ENCODE data around the gene DGUOK. TPM values are rescaled to one million over a fixed set of nuclear protein-coding genes. Genes with fewer than 3 reads are reported as not detected.

DGUOK gene
- total RNA-seq, 2 experiments from 2014 or later: 64.1 to 72.3 TPM

GRCh38 chr2:74002505-74003421 is 76.1 kb downstream of the DGUOK start:
- Mint-ChIP-seq H3K36me3 (ENCODE audit: low read depth) (peaks cover 2% of the 10 kb centered on the region), H3K4me3 (peak overlapping the region; percentile 76), H3K4me1 (peaks cover 53% of the 10 kb centered on the region), H3K9me3 (no peaks in the 10 kb centered on the region), H3K27me3 (no peaks in the 10 kb centered on the region), H3K27ac (peak overlapping the region; percentile 46)
- POLR2A ChIA-PET: interaction anchor here (0.5 kb wide), 2 partner anchors 25 to 40 kb away, joined by 4 to 5 read pairs; no protein-coding TSS in a partner anchor
- DNase-seq: peak; percentile 76
- CTCF ChIA-PET: interaction anchor here (0.6 to 1.0 kb wide), 7 partner anchors 44 to 175 kb away, joined by 3 to 4 read pairs (median 3); no protein-coding TSS in a partner anchor

- H3K4me3 Mint-ChIP-seq: no peak overlapping the region
These were observed 77.0 kb downstream of the DGUOK start for GRCh38 chr2:74003494-74004211.

GRCh38 chr2:74004212-74005182 is 77.8 kb downstream of the DGUOK start:
- H3K36me3 Mint-ChIP-seq (ENCODE audit: low read depth): peaks cover 2% of the 10 kb centered on the region
- no peaks in the 10 kb centered on the region for H3K27me3 Mint-ChIP-seq
- ChIA-PET POLR2A (no interaction called here), CTCF (interaction anchor here (0.6 to 1.0 kb wide), 3 partner anchors 16 to 181 kb away, joined by 3 read pairs; no protein-coding TSS in a partner anchor)
- DNase-seq: no peak
- no peak overlapping the region for H3K27ac Mint-ChIP-seq
- no peak overlapping the region for H3K4me3 Mint-ChIP-seq
- no peaks in the 10 kb centered on the region for H3K9me3 Mint-ChIP-seq
- peaks cover 36% of the 10 kb centered on the region for H3K4me1 Mint-ChIP-seq

More at GRCh38 chr2:74003494-74004211, 77.0 kb downstream of the DGUOK start:
- Mint-ChIP-seq H3K27ac (no peak overlapping the region), H3K27me3 (no peaks in the 10 kb centered on the region), H3K36me3 (ENCODE audit: low read depth) (peaks cover 2% of the 10 kb centered on the region), H3K9me3 (no peaks in the 10 kb centered on the region), H3K4me1 (peaks cover 44% of the 10 kb centered on the region)
- ChIA-PET CTCF (interaction anchor here (0.6 to 1.0 kb wide), 3 partner anchors 55 to 180 kb away, joined by 3 to 7 read pairs (median 3); no protein-coding TSS in a partner anchor), POLR2A (no interaction called here)
- no peak for DNase-seq

- peaks cover 26% of the 10 kb centered on the region for H3K4me1 Mint-ChIP-seq
- DNase-seq: no peak
- no peaks in the 10 kb centered on the region for H3K27me3 Mint-ChIP-seq
- no peak overlapping the region for H3K4me3 Mint-ChIP-seq
- H3K9me3 Mint-ChIP-seq: no peaks in the 10 kb centered on the region
- H3K36me3 Mint-ChIP-seq (ENCODE audit: low read depth): peaks cover 3% of the 10 kb centered on the region
- ChIA-PET CTCF (interaction anchor here (0.6 to 1.0 kb wide), 2 partner anchors 18 to 1042 kb away, joined by 3 read pairs; no protein-coding TSS in a partner anchor), POLR2A (no interaction called here)
- H3K27ac Mint-ChIP-seq: no peak overlapping the region
These were observed 79.1 kb downstream of the DGUOK start for GRCh38 chr2:74005786-74006185.

- H3K9me3 Mint-ChIP-seq: no peaks in the 10 kb centered on the region
- peaks cover 3% of the 10 kb centered on the region for H3K36me3 Mint-ChIP-seq (ENCODE audit: low read depth)
These were observed 79.8 kb downstream of the DGUOK start for GRCh38 chr2:74006459-74006858.

GRCh38 chr2:74007121-74007520 is 80.4 kb downstream of the DGUOK start:
- no peaks in the 10 kb centered on the region for H3K27me3 Mint-ChIP-seq
- peaks cover 3% of the 10 kb centered on the region for H3K36me3 Mint-ChIP-seq (ENCODE audit: low read depth)
- POLR2A ChIA-PET: interaction anchor here (0.6 kb wide), 1 partner anchor 19 kb away, joined by 3 read pairs; no protein-coding TSS in a partner anchor
- no peak overlapping the region for H3K27ac Mint-ChIP-seq
- DNase-seq: no peak
- no peaks in the 10 kb centered on the region for H3K9me3 Mint-ChIP-seq
- H3K4me3 Mint-ChIP-seq: no peak overlapping the region
- CTCF ChIA-PET: interaction anchor here (1.0 to 1.5 kb wide), 3 partner anchors 8 to 21 kb away, joined by 3 to 8 read pairs (median 3); no protein-coding TSS in a partner anchor
- H3K4me1 Mint-ChIP-seq: peaks cover 14% of the 10 kb centered on the region

More at GRCh38 chr2:74006459-74006858, 79.8 kb downstream of the DGUOK start:
- no peak for DNase-seq
- Mint-ChIP-seq H3K4me3 (no peak overlapping the region), H3K27ac (no peak overlapping the region), H3K27me3 (no peaks in the 10 kb centered on the region), H3K4me1 (peaks cover 20% of the 10 kb centered on the region)
- CTCF ChIA-PET: no interaction called here
- POLR2A ChIA-PET: no interaction called here

GRCh38 chr2:74007711-74008110 is 81.0 kb downstream of the DGUOK start:
- Mint-ChIP-seq H3K9me3 (no peaks in the 10 kb centered on the region), H3K27ac (peak overlapping the region; percentile 13), H3K4me1 (peaks cover 13% of the 10 kb centered on the region), H3K27me3 (no peaks in the 10 kb centered on the region), H3K4me3 (no peak overlapping the region), H3K36me3 (ENCODE audit: low read depth) (peaks cover 4% of the 10 kb centered on the region)
- DNase-seq: no peak
- POLR2A ChIA-PET: no interaction called here
- CTCF ChIA-PET: interaction anchor here (1.0 to 1.5 kb wide), 4 partner anchors 9 to 34 kb away, joined by 3 to 8 read pairs (median 3); no protein-coding TSS in a partner anchor

Other genes starting within 250 kb of the DGUOK start
- gene TPRKB, start 189.5 kb upstream of the DGUOK start, total RNA-seq: 10 to 100 TPM; 33.6 to 39.5 TPM
- 10 to 100 TPM; 28.7 to 29.4 TPM for gene DUSP11, start 146.8 kb upstream of the DGUOK start, total RNA-seq
- gene C2orf78, start 142.7 kb upstream of the DGUOK start, total RNA-seq: not detected
- gene STAMBP, start 97.9 kb upstream of the DGUOK start, total RNA-seq: 10 to 100 TPM; 37.2 to 38.4 TPM
- gene ACTG2, start 33.9 kb upstream of the DGUOK start, total RNA-seq: not detected
- gene TET3, start 58.0 kb downstream of the DGUOK start, total RNA-seq: 10 to 100 TPM; 17.9 to 18.8 TPM
- 10 to 100 TPM; 53.3 to 63.2 TPM for gene BOLA3, start 221.0 kb downstream of the DGUOK start, total RNA-seq

Measured in activated CD4-positive, alpha-beta T cell treated with anti-CD3 and anti-CD28 coated beads, Interleukin-2, amount 10 ng/mL, durations not matched to agents 7 days and 5 days (primary cell).